ENCODE data around the gene NT5C3B. TPM values are rescaled to one million over a fixed set of nuclear protein-coding genes. Genes with fewer than 3 reads are reported as not detected.
A peak's percentile ranks its signal among the peaks of the same experiment; 100 is the strongest.
"Not testable (repeated sequence)": the region's sequence is repeated elsewhere in the genome, so short reads cannot be mapped to it uniquely, and the experiment has no call there.

Gene NT5C3B
- total RNA-seq, 1 experiment from 2014 or later, result 37.5 TPM

- DNase-seq (ENCODE audit: low read depth), result peak; percentile 68
Observed at GRCh38 chr17:41784207-41784744, 51.8 kb downstream of the NT5C3B start.

GRCh38 chr17:41782142-41782541 lies 53.9 kb downstream of the NT5C3B start:
- DNase-seq (ENCODE audit: low read depth), result no peak

GRCh38 chr17:41781404-41782110 lies 54.5 kb downstream of the NT5C3B start:
- DNase-seq (ENCODE audit: low read depth), result no peak

- DNase-seq (ENCODE audit: low read depth), result no peak
Observed at GRCh38 chr17:41779954-41780353, 56.1 kb downstream of the NT5C3B start.

GRCh38 chr17:41777574-41778188 lies 58.4 kb downstream of the NT5C3B start:
- peak; percentile 97 for DNase-seq (ENCODE audit: low read depth)

- DNase-seq (ENCODE audit: low read depth), result no peak
Observed at GRCh38 chr17:41777157-41777573, 58.9 kb downstream of the NT5C3B start.

GRCh38 chr17:41776262-41776900 lies 59.7 kb downstream of the NT5C3B start:
- DNase-seq (ENCODE audit: low read depth), result not testable (repeated sequence)

GRCh38 chr17:41775394-41776226 lies 60.4 kb downstream of the NT5C3B start:
- no peak for DNase-seq (ENCODE audit: low read depth)

Other genes with a start within 250 kb of the NT5C3B start
- gene KRT14, start 249.3 kb downstream of the NT5C3B start, total RNA-seq (2014; rRNA removed; shearing (Covaris generic)), result not detected in 2 replicates
- 0.72 and 0.88 TPM in 2 replicates for gene KRT16, start 223.5 kb downstream of the NT5C3B start, total RNA-seq (2014; rRNA removed; shearing (Covaris generic))
- 35.9 and 48.9 TPM in 2 replicates for gene KRT17, start 211.7 kb downstream of the NT5C3B start, total RNA-seq (2014; rRNA removed; shearing (Covaris generic))
- 43.2 and 47.6 TPM in 2 replicates for gene EIF1, start 147.3 kb downstream of the NT5C3B start, total RNA-seq (2014; rRNA removed; shearing (Covaris generic))
- not detected in 2 replicates for gene GAST, start 123.9 kb downstream of the NT5C3B start, total RNA-seq (2014; rRNA removed; shearing (Covaris generic))
- gene HAP1, start 101.6 kb downstream of the NT5C3B start, total RNA-seq (2014; rRNA removed; shearing (Covaris generic)), result not detected in 2 replicates
- gene JUP, start 49.5 kb downstream of the NT5C3B start, total RNA-seq (2014; rRNA removed; shearing (Covaris generic)), result 27.5 and 37.2 TPM in 2 replicates
- 36.0 and 40.6 TPM in 2 replicates for gene P3H4, start 24.3 kb downstream of the NT5C3B start, total RNA-seq (2014; rRNA removed; shearing (Covaris generic))
- 115 and 133 TPM in 2 replicates for gene FKBP10, start 23.2 kb downstream of the NT5C3B start, total RNA-seq (2014; rRNA removed; shearing (Covaris generic))
- not detected in 2 replicates for gene KLHL10, start 1.6 kb upstream of the NT5C3B start, total RNA-seq (2014; rRNA removed; shearing (Covaris generic))
- gene KLHL11, start 29.2 kb upstream of the NT5C3B start, total RNA-seq (2014; rRNA removed; shearing (Covaris generic)), result 11.8 and 18.3 TPM in 2 replicates
- 98.2 and 99.4 TPM in 2 replicates for gene ACLY, start 82.7 kb upstream of the NT5C3B start, total RNA-seq (2014; rRNA removed; shearing (Covaris generic))
- 0.78 and 1.9 TPM in 2 replicates for gene ODAD4, start 94.4 kb upstream of the NT5C3B start, total RNA-seq (2014; rRNA removed; shearing (Covaris generic))
- 37.8 and 43.9 TPM in 2 replicates for gene CNP, start 130.6 kb upstream of the NT5C3B start, total RNA-seq (2014; rRNA removed; shearing (Covaris generic))
- gene DNAJC7, start 181.2 kb upstream of the NT5C3B start, total RNA-seq (2014; rRNA removed; shearing (Covaris generic)), result 63.1 and 65.7 TPM in 2 replicates
- gene NKIRAS2, start 183.9 kb upstream of the NT5C3B start, total RNA-seq (2014; rRNA removed; shearing (Covaris generic)), result 36.2 and 38.0 TPM in 2 replicates
- 0.10 and 0.24 TPM in 2 replicates for gene C17orf113, start 214.4 kb upstream of the NT5C3B start, total RNA-seq (2014; rRNA removed; shearing (Covaris generic))